Stimulated activated CD8-positive, alpha-beta memory T cell treated with anti-CD3 and anti-CD28 coated beads, Interleukin-15, amount 100 ng/mL, for 4 hours (primary cell): Measurements from ENCODE around the gene SASS6.

Source experiments
- DNase-seq, 2 donors: peaks; one replicate each; pipeline ENCODE4 v3.0.0-alpha.2; 2020; ENCODE audit warnings: low read depth in 2 of 2

Gene SASS6

DNA sequence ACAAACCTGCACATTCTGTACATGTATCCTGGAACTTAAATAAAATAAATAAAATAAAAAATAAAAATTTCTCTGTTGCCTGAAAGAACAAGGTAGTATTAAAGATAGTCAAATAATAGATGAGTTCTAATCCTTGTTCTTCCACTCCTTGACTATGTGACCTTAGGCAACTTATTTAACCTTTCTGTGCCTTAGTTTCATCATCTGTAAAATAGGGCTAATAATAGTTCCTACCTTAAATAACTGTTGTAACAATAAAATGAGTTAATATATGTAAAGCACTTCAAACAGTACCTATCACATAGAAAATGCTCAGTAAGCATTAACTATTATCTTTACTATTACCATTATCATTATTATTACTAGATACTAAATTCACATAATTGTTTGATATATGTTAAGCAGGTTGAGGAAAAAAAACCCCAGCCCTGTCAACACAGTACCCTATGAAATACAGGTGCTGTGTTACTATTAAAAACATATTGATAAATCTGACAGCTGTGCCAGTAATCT lies 23.1 kb downstream of the SASS6 start:
- no peak for DNase-seq

DNA sequence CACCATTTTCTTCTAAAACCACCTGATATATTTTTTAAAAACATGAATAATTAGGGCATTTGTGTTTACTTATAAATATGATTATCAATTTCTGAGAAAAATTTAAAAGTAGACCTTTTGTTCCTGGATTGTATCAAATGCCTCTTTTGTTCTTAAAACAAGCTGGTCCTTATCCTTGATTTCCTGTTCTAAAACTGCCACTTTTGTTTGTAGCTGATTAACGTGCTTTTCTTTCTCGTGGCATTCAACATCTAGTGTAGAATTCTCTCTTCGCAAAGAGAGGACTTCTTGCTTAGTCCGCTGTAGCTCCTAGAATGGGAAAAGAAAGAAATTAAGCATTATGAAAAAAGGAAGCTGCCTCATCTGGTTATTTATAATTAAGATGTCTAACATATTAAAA lies 25.0 kb downstream of the SASS6 start:
- no peak for DNase-seq

DNA sequence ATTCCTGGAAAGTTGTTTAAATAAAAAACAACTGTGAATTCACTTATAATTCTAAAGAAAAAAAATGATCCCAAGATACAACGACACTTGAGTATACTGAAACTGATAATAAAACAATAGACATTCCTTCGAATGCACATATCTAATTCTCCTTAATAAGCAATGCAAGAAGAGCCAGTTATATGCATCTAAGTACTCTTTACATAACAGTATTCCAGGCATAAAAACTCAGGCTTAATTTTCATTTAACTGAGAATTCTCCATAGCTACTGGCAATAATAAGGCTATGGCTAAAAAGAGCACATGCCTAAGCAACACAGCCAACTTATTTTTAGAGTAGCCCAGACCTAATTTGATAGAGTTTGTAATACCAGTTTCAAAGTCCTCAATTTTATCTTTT lies 31.2 kb downstream of the SASS6 start:
- DNase-seq = no peak

DNA sequence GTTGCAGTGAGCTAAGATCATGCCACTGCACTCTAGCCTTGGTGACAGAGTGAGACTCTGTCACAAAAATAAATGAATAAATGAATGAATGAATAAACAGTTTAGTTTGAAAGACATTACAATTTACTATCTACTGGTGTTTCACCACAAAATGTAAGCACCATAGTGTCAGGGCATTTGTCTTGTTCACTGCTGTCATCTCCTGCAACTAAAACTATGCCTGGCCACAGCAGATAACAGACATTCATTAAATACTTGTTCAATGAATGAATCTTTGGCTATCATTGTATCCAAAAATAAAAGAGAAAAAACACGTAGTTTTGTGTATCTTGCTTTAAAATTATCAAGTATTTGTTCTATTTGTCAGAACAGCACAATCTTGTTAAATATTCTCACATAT lies 32.5 kb downstream of the SASS6 start:
- DNase-seq = no peak

DNA sequence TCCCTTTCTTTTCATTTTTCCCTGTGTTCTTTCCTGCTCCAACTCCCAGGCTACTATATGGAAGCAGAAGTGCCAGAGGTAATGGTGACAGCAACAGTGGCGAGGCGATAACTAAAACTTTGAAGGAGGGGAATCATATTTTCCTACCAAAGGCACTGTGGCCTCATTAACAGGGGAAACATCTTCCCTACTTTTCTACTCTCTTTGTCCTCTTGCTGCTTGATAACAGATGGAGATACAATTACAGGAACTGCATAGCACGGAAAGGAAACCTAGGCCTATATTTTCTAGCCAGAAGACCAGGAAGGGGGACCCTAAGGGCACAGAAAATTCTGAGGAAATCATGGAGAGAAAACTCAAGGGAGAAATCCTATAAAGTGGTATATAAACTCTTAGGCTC lies 42.3 kb downstream of the SASS6 start:
- no peak for DNase-seq

DNA sequence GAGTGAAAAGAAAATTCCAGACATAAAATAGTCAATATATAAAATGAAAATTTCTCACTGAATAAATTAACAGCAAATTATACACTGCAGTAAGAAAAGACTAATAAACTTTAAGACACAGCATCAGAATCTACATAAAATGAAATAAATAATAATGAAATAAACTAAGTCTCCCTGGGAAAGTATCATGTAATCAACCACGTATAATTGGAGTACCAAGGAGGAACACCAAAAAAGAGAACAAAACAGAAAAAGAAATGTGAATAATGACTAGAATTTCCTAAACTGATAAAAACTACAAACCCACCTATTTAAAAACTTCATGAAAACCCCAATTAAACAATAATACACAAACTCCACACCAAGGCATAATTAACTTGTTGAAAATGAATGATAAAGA lies 43.6 kb downstream of the SASS6 start:
- DNase-seq = no peak

DNA sequence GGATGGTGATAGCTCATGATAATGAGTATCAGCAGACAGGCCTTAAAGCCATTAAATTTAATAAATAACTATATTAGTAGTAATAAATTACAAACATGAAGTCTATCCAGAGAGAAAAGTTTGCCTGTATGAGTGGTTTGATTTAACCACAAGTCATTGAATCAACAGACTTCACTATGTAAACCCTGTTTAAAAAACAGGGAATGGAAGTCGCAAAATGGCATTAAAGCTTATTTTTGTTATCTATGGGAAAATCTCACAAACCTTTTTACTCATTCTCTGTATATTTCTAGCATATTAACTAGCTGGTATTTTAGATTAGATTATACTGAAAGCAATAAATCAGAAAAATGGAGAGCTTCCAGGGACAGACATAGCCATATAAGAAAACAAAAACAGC lies 45.3 kb downstream of the SASS6 start:
- no peak for DNase-seq

DNA sequence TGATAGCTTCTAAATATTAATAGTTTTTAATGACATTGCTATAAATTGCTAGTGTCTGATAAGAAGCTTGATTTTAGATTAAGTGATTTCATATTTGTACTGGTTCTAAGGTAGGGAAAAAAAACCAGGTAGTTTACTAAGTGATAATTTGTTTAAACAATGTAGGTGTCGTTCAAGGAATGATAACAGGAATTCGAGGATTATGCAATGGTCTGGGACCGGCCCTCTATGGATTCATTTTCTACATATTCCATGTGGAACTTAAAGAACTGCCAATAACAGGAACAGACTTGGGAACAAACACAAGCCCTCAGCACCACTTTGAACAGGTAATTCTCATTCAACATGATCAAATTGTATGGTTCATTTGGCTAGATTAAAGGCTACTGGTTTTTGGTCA lies 52.4 kb downstream of the SASS6 start:
- DNase-seq = no peak

DNA sequence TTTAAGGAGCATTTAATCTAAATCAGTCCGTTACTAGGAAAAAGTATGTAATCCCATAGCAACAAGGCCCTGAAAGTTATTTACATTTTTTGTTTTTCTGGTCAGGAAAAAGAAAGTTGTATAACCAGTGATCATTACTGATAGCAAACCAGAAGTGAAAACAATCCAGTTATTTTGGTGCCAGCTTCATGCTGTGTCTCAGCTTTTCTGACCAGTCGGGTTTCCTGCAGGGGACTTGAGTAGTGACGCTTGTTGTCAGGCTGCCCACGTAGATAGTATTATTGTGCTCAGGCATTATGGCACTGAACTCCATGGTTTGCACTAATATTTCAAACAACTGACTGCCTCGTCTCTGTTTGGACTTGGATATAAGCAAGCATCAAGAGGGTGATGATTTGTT lies 55.2 kb downstream of the SASS6 start:
- no peak for DNase-seq

DNA sequence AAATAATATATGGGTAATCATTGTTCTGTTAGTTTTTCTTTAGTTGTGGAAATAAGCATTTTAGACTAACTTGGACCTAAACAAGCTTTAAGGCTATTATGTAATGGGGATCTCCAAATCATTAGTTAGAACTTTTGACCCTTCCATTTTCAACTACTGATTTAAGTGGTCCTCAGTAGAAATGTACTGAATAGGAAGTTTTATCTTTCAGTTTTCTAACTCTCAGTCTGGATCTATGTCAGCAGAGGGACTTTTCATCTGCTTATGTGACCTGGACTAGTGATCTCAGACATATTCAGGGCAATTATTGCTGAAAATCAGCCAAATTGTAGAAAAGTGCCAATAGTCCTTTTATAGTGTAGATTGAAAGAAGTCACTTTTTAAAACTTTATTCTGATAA lies 56.0 kb downstream of the SASS6 start:
- DNase-seq = no peak

DNA sequence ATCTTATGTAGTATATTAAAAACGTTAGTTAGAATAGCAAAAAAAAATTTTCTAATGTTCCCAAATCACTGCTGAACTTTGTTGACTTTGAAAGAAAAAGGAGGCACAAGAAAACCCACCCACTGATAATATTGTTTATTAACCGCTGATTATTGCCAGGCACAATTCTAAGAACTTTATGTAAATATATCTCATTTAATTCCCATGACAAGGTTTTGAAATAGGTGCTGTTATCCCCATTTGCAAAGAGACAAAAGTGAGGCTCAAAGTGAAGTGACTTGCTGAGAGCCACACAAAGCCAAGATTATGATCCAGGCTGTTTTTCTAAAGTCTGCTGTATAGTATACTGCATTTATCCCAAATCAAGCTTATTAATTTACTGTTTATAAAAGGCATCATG lies 56.4 kb downstream of the SASS6 start:
- no peak for DNase-seq

DNA sequence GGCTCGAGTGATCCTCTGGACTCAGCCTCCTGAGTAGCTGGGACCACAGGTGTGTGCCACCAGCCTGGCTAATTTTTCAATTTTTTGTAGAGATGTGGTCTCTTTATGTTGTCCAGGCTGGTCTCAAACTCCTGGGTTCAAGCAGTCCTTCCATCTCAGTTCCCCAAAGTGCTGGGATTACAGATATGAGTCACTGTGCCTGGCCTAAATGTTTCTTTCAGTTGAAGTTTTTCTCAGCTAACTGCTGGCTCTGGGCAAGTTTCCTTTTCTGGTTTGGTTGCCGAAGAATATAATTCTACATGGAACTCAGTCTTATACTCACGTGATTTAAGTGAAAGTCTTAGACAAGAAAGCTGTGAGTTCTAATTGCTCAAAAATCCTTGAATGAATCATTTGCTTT lies 57.0 kb downstream of the SASS6 start:
- no peak for DNase-seq

DNA sequence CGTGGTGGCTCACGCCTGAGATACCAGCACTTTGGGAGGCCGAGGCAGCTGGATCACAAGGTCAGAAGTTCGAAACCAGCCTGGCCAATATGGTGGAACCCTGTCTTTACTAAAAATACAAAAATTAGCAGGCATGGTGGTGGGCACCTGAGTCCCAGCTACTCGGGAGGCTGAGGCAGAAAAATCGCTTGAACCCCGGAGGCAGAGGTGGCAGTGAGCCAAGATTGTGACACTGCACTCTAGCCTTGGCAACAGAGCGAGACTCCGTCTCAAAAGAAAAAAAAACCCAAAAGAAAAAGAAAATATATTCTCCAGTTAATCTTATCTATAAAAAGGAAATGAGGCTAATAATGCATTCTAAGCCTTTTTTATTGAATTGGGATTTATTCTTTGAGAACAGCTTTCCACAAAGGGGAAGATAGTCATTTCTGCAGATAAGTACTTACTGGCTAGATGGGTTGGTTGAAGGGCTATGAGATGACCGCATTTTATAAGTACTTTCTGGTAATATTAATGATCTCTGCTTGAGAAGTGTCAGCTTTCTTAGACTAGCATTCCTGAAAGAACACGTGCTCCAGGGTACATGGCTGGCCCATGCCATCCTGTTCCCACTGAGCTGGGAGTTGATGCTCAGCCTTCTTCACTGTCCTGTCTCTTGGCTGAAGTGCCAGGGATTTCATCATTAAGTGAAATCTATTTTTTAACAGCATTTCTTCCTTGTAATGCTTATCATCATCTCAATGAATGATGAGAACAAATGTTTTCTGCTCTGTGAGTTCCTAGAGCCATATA lies 57.9 kb downstream of the SASS6 start:
- DNase-seq = no peak

DNA sequence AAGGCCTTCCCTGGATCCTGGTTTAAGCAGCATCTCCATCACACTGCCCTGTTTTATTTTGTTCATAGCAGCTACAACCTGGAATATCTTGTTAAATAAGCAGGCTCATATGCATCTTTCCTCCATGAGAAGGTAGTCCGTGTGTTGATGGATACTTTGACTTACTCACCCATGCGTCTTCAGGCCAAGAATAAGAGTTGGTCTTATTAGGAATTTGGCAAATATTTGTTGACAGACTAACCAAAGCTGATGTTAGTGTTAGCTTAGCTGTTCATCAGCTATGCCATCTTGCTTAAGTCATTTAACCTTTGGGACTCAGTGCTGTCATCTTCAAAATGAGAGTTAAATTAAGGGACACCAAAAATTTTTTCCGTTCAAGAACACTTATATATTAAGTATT lies 59.2 kb downstream of the SASS6 start:
- no peak for DNase-seq

DNA sequence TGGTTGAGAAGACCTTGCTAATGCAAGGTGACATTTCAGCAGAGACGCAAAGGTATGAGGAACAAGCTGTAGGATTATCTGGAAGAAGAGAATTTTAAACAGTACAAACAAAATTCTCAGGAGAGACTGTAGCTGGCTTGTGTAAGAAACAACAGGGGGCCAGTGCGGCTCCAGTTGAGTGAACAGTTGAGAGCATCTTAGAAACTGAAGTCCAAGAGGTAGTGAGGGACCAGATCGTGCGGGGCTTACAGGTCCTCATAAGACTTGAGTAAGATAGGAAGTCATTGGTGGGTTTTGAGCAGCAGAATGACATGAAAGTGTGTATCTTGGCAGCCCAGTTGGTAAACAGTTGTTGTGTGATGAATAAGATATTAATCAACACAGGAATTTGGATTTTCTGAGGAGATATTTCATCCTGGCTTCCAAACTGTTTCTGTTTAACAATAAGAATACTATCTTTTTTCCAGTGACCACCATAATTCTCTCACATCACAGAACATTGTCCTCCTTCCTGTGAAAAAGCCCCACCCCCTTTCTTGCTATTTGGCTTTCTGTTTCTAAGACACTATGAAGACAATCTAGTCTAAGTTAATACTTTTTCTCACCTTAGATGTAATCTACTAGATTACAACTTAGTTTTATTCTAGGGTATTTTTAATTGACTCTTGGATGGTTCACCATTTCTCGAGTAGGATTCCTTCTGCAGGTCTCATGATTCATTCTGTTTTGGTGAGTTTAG lies 62.4 kb downstream of the SASS6 start:
- no peak for DNase-seq

DNA sequence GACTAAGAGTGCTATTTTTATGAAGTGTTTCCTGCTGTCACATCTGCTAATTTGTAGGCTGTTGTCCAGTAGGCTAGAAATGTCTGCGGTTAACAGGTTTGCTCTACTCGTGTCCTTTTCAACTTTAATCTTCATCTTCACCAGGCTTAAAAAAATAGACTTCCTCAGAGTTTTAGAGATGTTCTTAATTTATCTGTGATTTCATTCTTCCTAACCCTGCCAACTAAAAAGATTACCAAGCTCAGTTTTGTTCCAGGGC lies 66.8 kb downstream of the SASS6 start:
- no peak for DNase-seq

DNA sequence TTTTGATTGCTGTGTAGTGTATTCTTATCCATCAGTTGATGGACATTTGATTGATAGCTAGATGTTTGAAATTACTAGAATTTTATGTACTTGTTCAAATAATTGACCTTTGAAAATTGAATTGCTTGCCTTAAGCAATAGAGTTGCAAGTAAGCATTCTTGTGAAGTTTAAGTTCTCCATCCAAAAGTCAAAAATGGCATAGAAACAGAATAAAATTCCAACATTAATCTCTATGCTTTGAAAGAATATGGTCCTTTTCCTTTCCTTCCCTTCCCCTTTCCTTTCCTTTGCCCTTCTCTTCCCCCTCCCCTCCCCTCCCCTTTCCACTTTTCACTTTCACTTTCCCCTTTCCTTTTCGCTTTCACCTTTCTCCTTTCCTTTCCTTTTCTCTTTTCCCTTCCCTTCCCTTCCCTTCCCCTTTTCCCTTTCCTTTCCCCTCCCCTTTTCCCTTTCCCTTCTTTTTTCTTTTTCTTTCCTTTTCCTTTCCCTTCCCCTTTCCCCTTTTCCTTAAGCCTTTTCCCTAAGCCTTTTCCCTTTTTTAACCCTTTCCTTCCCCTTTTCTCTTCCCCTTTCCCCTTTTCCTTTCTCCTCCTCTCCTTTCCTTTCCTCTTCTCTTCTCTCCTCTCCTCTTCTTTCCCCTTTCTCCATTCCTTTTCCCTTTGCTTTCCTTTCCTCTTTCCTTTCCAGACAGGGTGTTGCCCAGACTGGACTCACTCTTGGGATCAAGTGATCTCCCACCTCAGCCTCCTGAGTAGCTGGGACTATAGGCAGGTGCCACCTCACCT lies 67.4 kb downstream of the SASS6 start:
- no peak for DNase-seq

DNA sequence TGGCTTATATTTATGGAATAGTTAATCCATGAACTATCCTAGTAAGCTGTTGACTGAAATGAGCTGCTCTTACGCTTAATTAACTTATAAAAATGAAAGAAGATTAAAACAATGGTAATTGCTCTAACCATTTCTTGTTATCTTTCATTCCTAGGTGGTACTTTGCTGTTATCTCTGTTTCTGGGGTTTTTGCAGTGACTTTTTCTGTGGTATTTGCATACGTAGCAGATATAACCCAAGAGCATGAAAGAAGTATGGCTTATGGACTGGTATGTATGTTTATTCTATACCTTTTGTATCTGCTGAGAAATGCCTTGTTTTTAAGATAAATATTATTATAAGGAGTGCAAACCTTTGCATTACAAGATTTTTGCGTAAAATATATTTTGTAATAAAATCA lies 71.0 kb downstream of the SASS6 start:
- DNase-seq = no peak

DNA sequence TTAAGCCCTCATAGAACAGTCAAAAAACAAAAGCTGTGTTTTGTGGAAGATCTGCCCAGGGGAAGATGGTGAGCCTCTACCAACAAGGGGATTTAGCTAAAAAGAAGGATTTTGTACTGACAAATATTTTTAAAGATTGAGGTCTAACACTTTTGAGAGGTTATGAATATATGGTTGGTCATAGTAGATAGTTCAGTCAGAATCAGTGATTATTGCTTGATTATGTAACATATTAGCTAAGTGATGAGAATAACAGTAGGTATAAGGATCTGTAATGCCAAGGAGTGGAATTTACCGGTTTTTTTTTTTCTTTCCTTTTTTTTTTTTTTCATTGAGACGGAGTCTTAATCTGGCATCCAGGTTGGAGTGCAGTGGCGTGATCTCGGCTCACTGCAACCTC lies 79.0 kb downstream of the SASS6 start:
- DNase-seq = no peak

DNA sequence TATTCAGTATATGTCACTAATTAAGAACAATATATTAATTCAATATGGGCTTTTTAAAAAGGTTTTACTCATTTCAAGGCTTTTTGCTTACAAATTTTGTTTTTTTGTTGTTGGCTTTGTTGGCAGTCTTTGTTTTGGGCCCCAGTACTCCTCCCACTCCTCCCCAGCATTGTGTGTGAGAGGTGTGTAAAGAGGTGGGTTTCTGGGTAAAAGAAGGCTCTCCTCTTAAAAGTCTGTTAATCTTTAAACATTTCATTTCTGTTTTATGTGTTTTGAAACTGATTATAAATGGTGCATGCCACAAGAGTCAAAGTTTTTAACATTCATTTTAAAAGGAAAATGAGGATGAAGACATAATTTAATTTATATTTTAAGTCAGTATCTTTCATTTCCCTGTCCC lies 79.6 kb downstream of the SASS6 start:
- DNase-seq = no peak

DNA sequence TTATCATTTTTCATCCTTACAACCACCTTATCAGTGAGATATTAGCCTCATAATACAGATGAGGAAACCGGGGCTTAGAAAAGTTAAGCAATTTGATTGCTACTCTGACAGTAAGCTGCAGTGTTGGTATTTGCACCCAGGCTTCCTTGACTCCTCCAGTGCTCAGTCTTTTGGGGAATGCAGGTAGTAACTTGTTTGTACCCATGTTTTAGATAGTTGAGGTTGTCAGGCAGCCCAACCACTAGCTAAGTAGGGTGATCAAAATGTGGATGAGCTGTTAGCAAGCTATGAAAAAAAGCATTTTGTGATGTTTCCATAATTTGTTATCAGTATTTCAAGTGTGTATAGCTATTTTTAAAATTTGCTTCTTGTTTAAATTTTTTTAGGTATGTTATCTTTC lies 80.8 kb downstream of the SASS6 start:
- no peak for DNase-seq

DNA sequence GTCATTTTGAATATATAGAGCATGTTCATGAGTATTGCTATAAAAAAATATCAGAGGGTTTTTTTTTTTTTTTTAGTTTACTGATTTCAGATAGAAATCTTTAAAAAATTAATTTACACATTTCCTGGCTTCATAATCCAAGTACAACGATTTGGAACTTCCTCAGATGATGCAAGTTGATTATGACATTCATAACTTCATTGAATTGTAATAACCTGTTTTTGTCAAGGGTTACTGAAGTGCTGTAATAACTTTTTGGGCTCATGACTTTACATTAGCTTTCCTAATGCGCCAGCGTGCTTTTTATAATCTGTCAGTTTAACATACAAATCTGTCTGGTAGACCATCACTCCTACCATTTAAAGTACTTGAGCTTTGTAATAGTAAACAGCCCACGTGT lies 81.3 kb downstream of the SASS6 start:
- DNase-seq = no peak

DNA sequence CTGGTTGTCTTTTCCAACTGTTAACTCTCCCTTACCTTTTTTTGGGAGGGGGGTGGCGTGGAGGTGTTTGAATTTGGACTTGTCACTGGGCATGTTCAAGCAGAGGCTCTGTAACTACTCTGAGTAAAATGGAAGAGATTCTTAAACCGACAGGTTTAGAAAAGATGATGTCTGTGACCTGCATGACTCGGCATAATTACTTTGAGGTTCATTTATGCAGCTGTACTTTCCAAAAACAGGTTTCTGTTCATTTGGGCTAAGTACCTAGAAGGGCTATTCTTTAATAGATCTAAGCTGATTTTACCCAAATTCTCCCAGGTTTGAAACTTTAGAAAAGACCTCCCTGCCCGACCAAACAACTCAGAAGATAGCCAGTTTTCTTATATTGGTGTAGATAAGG lies 82.6 kb downstream of the SASS6 start:
- DNase-seq = no peak
